A673 (cell line): ENCODE measurements around the gene UTF1. TPM values are rescaled to one million over a fixed set of nuclear protein-coding genes. Genes with fewer than 3 reads are reported as not detected.
A peak's percentile ranks its signal among the peaks of the same experiment; 100 is the strongest.

Experiments used
- BruUV-seq: library from RNA; stranded (reverse); fragments of 400-500 nt; replicated peaks from 2 replicates; lab custom pipeline; 2021; lab: Mats Ljungman, UMichigan
- CTCF ChIA-PET: fragments of 300-600 bp; sonication (Branson Sonifier 250); formaldehyde crosslinking; loops from one replicate; lab custom pipeline; 2022; ENCODE audit warnings: antibody characterized with exemption; lab: Charles Lee
- POLR2A ChIA-PET: fragments of 300-600 bp; sonication (Branson Sonifier 250); formaldehyde crosslinking; loops from one replicate; lab custom pipeline; 2022; ENCODE audit warnings: antibody characterized with exemption; ENCODE audit not compliant: low non-redundant PET; lab: Charles Lee
- DNase-seq: peaks from one replicate; pipeline ENCODE4 v3.0.0-alpha.2; 2015; ENCODE audit warnings: low spot score
- H3K27ac ChIP-seq: fragments of 200-600 bp; sonication (generic); 2 replicates; pipeline ENCODE4 v1.5.1; 2016; ENCODE audit warnings: mixed run types, low read depth, mild to moderate bottlenecking, mixed read lengths, antibody characterized with exemption, low read length; ENCODE audit not compliant: poor library complexity, severe bottlenecking
- H3K27me3 ChIP-seq: fragments of 200-600 bp; sonication (generic); replicated peaks from 2 replicates; pipeline ENCODE4 v1.6.1; 2017; ENCODE audit warnings: mixed run types, low read depth, mild to moderate bottlenecking, mixed read lengths, antibody characterized with exemption, low read length; ENCODE audit not compliant: insufficient read depth, poor library complexity
- H3K36me3 ChIP-seq: fragments of 200-600 bp; sonication (generic); 2 replicates; pipeline ENCODE4 v1.6.1; 2016; ENCODE audit warnings: mixed run types, mild to moderate bottlenecking, mixed read lengths, antibody characterized with exemption, low read length; ENCODE audit not compliant: insufficient read depth, poor library complexity, severe bottlenecking
- H3K4me1 ChIP-seq: fragments of 200-600 bp; sonication (generic); 2 replicates; pipeline ENCODE4 v1.6.1; 2017; ENCODE audit warnings: mixed run types, mild to moderate bottlenecking, mixed read lengths, antibody characterized with exemption, low read length; ENCODE audit not compliant: insufficient read depth, poor library complexity, severe bottlenecking
- H3K4me3 ChIP-seq: fragments of 200-600 bp; sonication (generic); 2 replicates; pipeline ENCODE4 v1.5.1; 2016; ENCODE audit warnings: low read depth, mixed run types, mild to moderate bottlenecking, mixed read lengths, low read length; ENCODE audit not compliant: poor library complexity, severe bottlenecking
- H3K9me3 ChIP-seq: fragments of 200-600 bp; sonication (generic); 2 replicates; pipeline ENCODE4 v1.6.1; 2016; ENCODE audit warnings: mixed run types, low read depth, mild to moderate bottlenecking, mixed read lengths, antibody characterized with exemption, low read length; ENCODE audit not compliant: poor library complexity, severe bottlenecking
- CTCF ChIP-seq: fragments of 300-800, 200-600 bp; sonication (generic); conservative IDR thresholded peaks from 2 replicates; pipeline ENCODE4 v1.5.1; 2017; ENCODE audit warnings: low read depth, mild to moderate bottlenecking, antibody characterized with exemption, low read length, moderate library complexity, mixed read lengths
- EZH2 ChIP-seq: fragments of 200-600 bp; sonication (generic); IDR thresholded peaks from 2 replicates; pipeline ENCODE4 v1.6.1; 2017; ENCODE audit warnings: borderline replicate concordance, low read depth, mild to moderate bottlenecking, mixed read lengths, antibody characterized with exemption, low read length; ENCODE audit not compliant: poor library complexity, severe bottlenecking
- intact Hi-C: fragments of 100-400 bp; cut with micrococcal nuclease; formaldehyde crosslinking; loops from one replicate; pipeline ENCODE4 v1.10.0; 2022; ENCODE audit not compliant: unreplicated experiment
- total RNA-seq: library from RNA; stranded (reverse); gene quantifications from 2 replicates; pipeline ENCODE4 v1.2.3, GENCODE V29; 2021

The UTF1 gene
- total RNA-seq, 1 experiment from 2014 or later: not detected

GRCh38 chr10:133259602-133259989 lies 29.6 kb downstream of the UTF1 start:
- Histone ChIP-seq H3K36me3 (no peaks in the 10 kb centered on the region), H3K4me3 (no peak overlapping the region), H3K4me1 (peaks cover 19% of the 10 kb centered on the region), H3K27me3 (no peaks in the 10 kb centered on the region), H3K9me3 (no peaks in the 10 kb centered on the region), H3K27ac (no peak overlapping the region)
- intact Hi-C loops: no loop called here
- no peak for TF ChIP-seq EZH2
- TF ChIP-seq CTCF: no peak
- no peak for DNase-seq
- ChIA-PET POLR2A (no interaction called here), CTCF (no interaction called here)
- BruUV-seq: no TSS peak

- peak overlapping the region; percentile 59 for H3K27ac ChIP-seq
- intact Hi-C loops: no loop called here
- peak; percentile 59 for DNase-seq
- ChIA-PET POLR2A (no interaction called here), CTCF (no interaction called here)
- no peak for TF ChIP-seq EZH2
- TF ChIP-seq CTCF: no peak
- no peaks in the 10 kb centered on the region for H3K27me3 ChIP-seq
- BruUV-seq: no TSS peak
- no peaks in the 10 kb centered on the region for H3K9me3 ChIP-seq
- peak overlapping the region; percentile 63 for H3K4me3 ChIP-seq
- H3K36me3 ChIP-seq: no peaks in the 10 kb centered on the region
- H3K4me1 ChIP-seq: peaks cover 19% of the 10 kb centered on the region
These were observed 31.1 kb downstream of the UTF1 start for GRCh38 chr10:133260895-133261725.

GRCh38 chr10:133261726-133262325 lies 31.8 kb downstream of the UTF1 start:
- POLR2A ChIA-PET: no interaction called here
- intact Hi-C loops: no loop called here
- TF ChIP-seq CTCF (no peak), EZH2 (no peak)
- no TSS peak for BruUV-seq
- Histone ChIP-seq H3K4me1 (peaks cover 19% of the 10 kb centered on the region), H3K27ac (peak overlapping the region; percentile 59), H3K4me3 (peak overlapping the region; percentile 63), H3K36me3 (no peaks in the 10 kb centered on the region), H3K9me3 (no peaks in the 10 kb centered on the region), H3K27me3 (no peaks in the 10 kb centered on the region)
- CTCF ChIA-PET: no interaction called here
- DNase-seq: peak; percentile 65
